Prostate gland (tissue), 2 donors: ENCODE results near the gene TBC1D22A.

ENCODE experiments used
- CTCF ChIP-seq, 4 experiments: fragments of 200-600 bp in 2 of 4; fragments of 450-650 bp in 2 of 4; sonication (generic) in 2 of 4; IDR thresholded peaks; 1 replicate in 3 of 4; 2 replicates in 1 of 4; pipeline ENCODE4 v1.5.1; 2016 to 2019; ENCODE audit warnings: antibody characterized with exemption in 4 of 4, mild to moderate bottlenecking in 2 of 4, moderate library complexity in 2 of 4
- POLR2A ChIP-seq: fragments of 450-650 bp; IDR thresholded peaks from one replicate; pipeline ENCODE4 v1.6.1; 2016; ENCODE audit warnings: antibody characterized with exemption, mild to moderate bottlenecking
- POLR2AphosphoS5 ChIP-seq: sonication (generic); formaldehyde crosslinking; IDR thresholded peaks from one replicate; pipeline ENCODE4 v1.6.1; 2017; ENCODE audit warnings: antibody characterized with exemption

GRCh38 chr22:46792061-46792796 is 29.8 kb downstream of the TBC1D22A start:
- no peak for TF ChIP-seq CTCF (IDR thresholded peaks at IDR 0.05)
- TF ChIP-seq POLR2A, result no peak
- no peak for TF ChIP-seq POLR2AphosphoS5
